Mesendoderm (in vitro differentiated cells): ENCODE data around the gene SIDT2.
"Not testable (repeated sequence)": the region's sequence is repeated elsewhere in the genome, so short reads cannot be mapped to it uniquely, and the experiment has no call there.

ENCODE experiments used
- DNase-seq: peaks from one replicate; pipeline ENCODE4 v3.0.0; 2013
- H2AK5ac ChIP-seq: 2 replicates; pipeline ENCODE4 v1.6.1; 2013; ENCODE audit warnings: low read length, inconsistent platforms
- H2BK120ac ChIP-seq: 2 replicates; pipeline ENCODE4 v1.6.1; 2013; ENCODE audit warnings: low read depth, mild to moderate bottlenecking, low read length, moderate library complexity, mixed read lengths
- H2BK15ac ChIP-seq: replicated peaks from 2 replicates; pipeline ENCODE4 v1.6.1; 2013; ENCODE audit warnings: low read depth, mild to moderate bottlenecking, moderate library complexity
- H2BK5ac ChIP-seq: 2 replicates; pipeline ENCODE4 v1.6.1; 2013; ENCODE audit warnings: low read length, inconsistent platforms
- H3K18ac ChIP-seq: 2 replicates; pipeline ENCODE4 v1.6.1; 2013; ENCODE audit warnings: mild to moderate bottlenecking, low read length, mixed read lengths
- H3K23ac ChIP-seq: one replicate; pipeline ENCODE4 v1.6.1; 2013; ENCODE audit warnings: low read length
- H3K27ac ChIP-seq: 2 replicates; pipeline ENCODE4 v1.5.1; 2013; ENCODE audit warnings: low read depth, mild to moderate bottlenecking, inconsistent platforms, low read length, moderate library complexity
- H3K27me3 ChIP-seq: 2 replicates; pipeline ENCODE4 v1.6.1; 2013; ENCODE audit warnings: low read length, control low read depth, mild to moderate bottlenecking, inconsistent platforms; ENCODE audit not compliant: insufficient read depth, poor library complexity
- H3K36me3 ChIP-seq: 2 replicates; pipeline ENCODE4 v1.6.1; 2013; ENCODE audit warnings: low read length, inconsistent platforms; ENCODE audit not compliant: control insufficient read depth, insufficient read depth
- H3K4ac ChIP-seq: one replicate; pipeline ENCODE4 v1.6.1; 2013; ENCODE audit warnings: low read depth, mild to moderate bottlenecking, low read length, moderate library complexity
- H3K4me1 ChIP-seq: 2 replicates; pipeline ENCODE4 v1.6.1; 2013; ENCODE audit warnings: low read depth, low read length, inconsistent platforms; ENCODE audit not compliant: control insufficient read depth
- H3K4me2 ChIP-seq: 2 replicates; pipeline ENCODE4 v1.6.1; 2013; ENCODE audit warnings: low read length
- H3K4me3 ChIP-seq: 2 replicates; pipeline ENCODE4 v1.5.1; 2013; ENCODE audit warnings: mild to moderate bottlenecking, low read length
- H3K56ac ChIP-seq: one replicate; pipeline ENCODE4 v1.6.1; 2013; ENCODE audit warnings: low read length
- H3K79me1 ChIP-seq: 2 replicates; pipeline ENCODE4 v1.6.1; 2013; ENCODE audit warnings: low read length, inconsistent platforms
- H3K79me2 ChIP-seq: 2 replicates; pipeline ENCODE4 v1.6.1; 2013; ENCODE audit warnings: mild to moderate bottlenecking, low read length; ENCODE audit not compliant: control insufficient read depth, insufficient read depth
- H3K9ac ChIP-seq: 2 replicates; pipeline ENCODE4 v1.6.1; 2013; ENCODE audit warnings: low read length, inconsistent platforms
- H4K5ac ChIP-seq: one replicate; pipeline ENCODE4 v1.6.1; 2013; ENCODE audit warnings: low read length
- H4K8ac ChIP-seq: one replicate; pipeline ENCODE4 v1.6.1; 2013; ENCODE audit warnings: low read depth, mild to moderate bottlenecking, control low read depth, low read length, moderate library complexity
- WGBS: extraction: QIAGEN DNeasy Blood & Tissue Kit; methylation state at CpG from one replicate; pipeline ENCODE4 v1.1.7; 2013; ENCODE audit warnings: low lambda C conversion rate, missing lambda C conversion rate; ENCODE audit not compliant: insufficient coverage; ENCODE audit errors: extremely low coverage; 5-methylcytosine and 5-hydroxymethylcytosine counted together

SIDT2 gene

GRCh38 chr11:117137223-117138086 is 41.1 kb upstream of the SIDT2 start:
- not testable (repeated sequence) for H2AK5ac ChIP-seq, H3K4me1 ChIP-seq, H3K36me3 ChIP-seq, H3K4ac ChIP-seq, DNase-seq, H4K5ac ChIP-seq, H3K4me3 ChIP-seq, H2BK120ac ChIP-seq, H2BK15ac ChIP-seq, H3K79me2 ChIP-seq, H3K4me2 ChIP-seq, H2BK5ac ChIP-seq, H3K27me3 ChIP-seq, H3K23ac ChIP-seq, H3K27ac ChIP-seq, H3K79me1 ChIP-seq, H3K56ac ChIP-seq, H3K18ac ChIP-seq, H3K9ac ChIP-seq, H4K8ac ChIP-seq
- no CpG with 5 or more reads among the region's 15 CpGs for WGBS

GRCh38 chr11:117143390-117143789 is 35.2 kb upstream of the SIDT2 start:
- Histone ChIP-seq H3K79me2 (peaks cover 40% of the 10 kb centered on the region), H3K79me1 (no peaks in the 10 kb centered on the region), H3K4me3 (peak overlapping the region; percentile 38), H2BK120ac (no peak overlapping the region), H3K18ac (no peak overlapping the region), H3K4me1 (peaks cover 3% of the 10 kb centered on the region), H3K23ac (no peak overlapping the region), H3K56ac (peak overlapping the region; percentile 92), H3K27me3 (no peaks in the 10 kb centered on the region), H3K4me2 (peak overlapping the region; percentile 34), H2BK15ac (no peak overlapping the region), H2BK5ac (no peak overlapping the region), H2AK5ac (no peak overlapping the region), H4K8ac (no peak overlapping the region), H3K27ac (no peak overlapping the region), H3K9ac (peak overlapping the region; percentile 74), H4K5ac (no peak overlapping the region), H3K36me3 (no peaks in the 10 kb centered on the region), H3K4ac (no peak overlapping the region)
- no CpG with 5 or more reads among the region's 5 CpGs for WGBS
- DNase-seq = peak; percentile 56

GRCh38 chr11:117143871-117144476 is 34.6 kb upstream of the SIDT2 start, which contains the start of gene PAFAH1B2:
TSS of gene PAFAH1B2 (plus strand) at chr11:117144287. CDS start at chr11:117152448, 8,161 bp downstream.
- Histone ChIP-seq H4K8ac (peak within 1 kb of the TSS; percentile 79), H3K79me1 (no peaks in the 10 kb centered on the region), H3K4ac (peak within 1 kb of the TSS; percentile 95), H3K4me1 (peaks cover 3% of the 10 kb centered on the region), H3K27ac (peak within 1 kb of the TSS; percentile 84), H3K4me2 (peak within 1 kb of the TSS; percentile 41), H4K5ac (no peak within 1 kb of the TSS), H2BK120ac (peak within 1 kb of the TSS; percentile 49), H3K79me2 (peaks cover 46% of the 10 kb centered on the region), H3K36me3 (no peaks in the 10 kb centered on the region), H2BK15ac (no peak within 1 kb of the TSS), H3K18ac (peak within 1 kb of the TSS; percentile 78), H3K27me3 (no peaks in the 10 kb centered on the region), H3K4me3 (peak within 1 kb of the TSS; percentile 63), H2BK5ac (peak within 1 kb of the TSS; percentile 78), H3K56ac (peak within 1 kb of the TSS; percentile 93), H3K9ac (peak within 1 kb of the TSS; percentile 81), H3K23ac (no peak within 1 kb of the TSS), H2AK5ac (no peak within 1 kb of the TSS)
- WGBS = no CpG with 5 or more reads among the region's 48 CpGs
- peak; percentile 96 for DNase-seq

- peak overlapping the region; percentile 63 for H3K4me3 ChIP-seq
- no CpG with 5 or more reads among the region's 62 CpGs for WGBS
- peak overlapping the region; percentile 78 for H3K18ac ChIP-seq
Measured at GRCh38 chr11:117144477-117145392, 33.8 kb upstream of the SIDT2 start.

GRCh38 chr11:117145393-117145761 is 33.2 kb upstream of the SIDT2 start:
- Histone ChIP-seq H3K4ac (no peak overlapping the region), H3K4me3 (peak overlapping the region; percentile 63), H3K4me2 (peak overlapping the region; percentile 41), H3K9ac (peak overlapping the region; percentile 81), H3K27me3 (no peaks in the 10 kb centered on the region), H3K56ac (peak overlapping the region; percentile 93), H3K79me1 (no peaks in the 10 kb centered on the region), H4K8ac (no peak overlapping the region), H3K36me3 (no peaks in the 10 kb centered on the region), H4K5ac (no peak overlapping the region), H2BK15ac (no peak overlapping the region), H2BK120ac (no peak overlapping the region), H3K27ac (no peak overlapping the region), H3K79me2 (peaks cover 57% of the 10 kb centered on the region), H3K23ac (no peak overlapping the region), H3K18ac (no peak overlapping the region), H2BK5ac (no peak overlapping the region), H3K4me1 (peaks cover 3% of the 10 kb centered on the region), H2AK5ac (no peak overlapping the region)
- DNase-seq = peak; percentile 46
- WGBS = no CpG with 5 or more reads among the region's 5 CpGs

More at GRCh38 chr11:117144477-117145392, 33.8 kb upstream of the SIDT2 start:
- peaks cover 51% of the 10 kb centered on the region for H3K79me2 ChIP-seq
- peak overlapping the region; percentile 84 for H3K27ac ChIP-seq
- H4K5ac ChIP-seq = no peak overlapping the region
- peak overlapping the region; percentile 93 for H3K56ac ChIP-seq
- H3K27me3 ChIP-seq = no peaks in the 10 kb centered on the region
- H2BK15ac ChIP-seq = no peak overlapping the region
- H4K8ac ChIP-seq = peak overlapping the region; percentile 79
- H3K4ac ChIP-seq = peak overlapping the region; percentile 95
- peak overlapping the region; percentile 78 for H2BK5ac ChIP-seq
- H3K23ac ChIP-seq = no peak overlapping the region
- H3K9ac ChIP-seq = peak overlapping the region; percentile 81
- H3K36me3 ChIP-seq = no peaks in the 10 kb centered on the region
- H3K4me1 ChIP-seq = peaks cover 3% of the 10 kb centered on the region
- peak; percentile 51 for DNase-seq
- peak overlapping the region; percentile 49 for H2BK120ac ChIP-seq
- no peaks in the 10 kb centered on the region for H3K79me1 ChIP-seq
- no peak overlapping the region for H2AK5ac ChIP-seq
- H3K4me2 ChIP-seq = peak overlapping the region; percentile 41
